WTC11 (cell line): ENCODE results near the gene CFAP157. TPM values are rescaled to one million over a fixed set of nuclear protein-coding genes. Genes with fewer than 3 reads are reported as not detected.

Experiments used
- ATAC-seq: fragments of 200-7000 bp; cut with Tn5 transposase; 2 replicates; pipeline ENCODE4 v1.10.0; 2021; ENCODE audit warnings: mild to moderate bottlenecking, moderate library complexity
- CTCF ChIA-PET: fragments of 300-600 bp; sonication (Branson Sonifier 250); formaldehyde crosslinking; loops from one replicate; lab custom pipeline; 2021; ENCODE audit warnings: antibody characterized with exemption; lab: Charles Lee
- POLR2A ChIA-PET: fragments of 350-600 bp; sonication (Branson Sonifier 250); formaldehyde crosslinking; loops from one replicate; lab custom pipeline; 2021; ENCODE audit warnings: antibody characterized with exemption; lab: Charles Lee
- DNase-seq: peaks from one replicate; pipeline ENCODE4 v3.0.0; 2021; ENCODE audit warnings: low spot score
- H3K27ac Mint-ChIP-seq: 2 replicates; pipeline ENCODE4 v1.8.0; 2021; ENCODE audit warnings: mixed read lengths
- H3K27me3 Mint-ChIP-seq: 2 replicates; pipeline ENCODE4 v1.8.0; 2021; ENCODE audit warnings: low read depth, mild to moderate bottlenecking, moderate library complexity, mixed read lengths
- H3K36me3 Mint-ChIP-seq: 2 replicates; pipeline ENCODE4 v1.8.0; 2021; ENCODE audit warnings: mixed read lengths
- H3K4me1 Mint-ChIP-seq: 2 replicates; pipeline ENCODE4 v1.8.0; 2022; ENCODE audit warnings: mixed read lengths
- H3K4me3 Mint-ChIP-seq: 2 replicates; pipeline ENCODE4 v1.8.0; 2021; ENCODE audit warnings: mild to moderate bottlenecking, moderate library complexity, mixed read lengths
- H3K9me3 Mint-ChIP-seq: 2 replicates; pipeline ENCODE4 v1.8.0; 2021; ENCODE audit warnings: mixed read lengths
- CBFB ChIP-seq: sonication (generic); formaldehyde crosslinking; IDR thresholded peaks from 2 replicates; pipeline ENCODE4 v1.8.1; 2022; ENCODE audit warnings: mild to moderate bottlenecking, low read depth, missing genetic modification reagents
- CREM ChIP-seq: sonication (generic); formaldehyde crosslinking; IDR thresholded peaks from 2 replicates; pipeline ENCODE4 v1.8.1; 2022; ENCODE audit warnings: mild to moderate bottlenecking, missing genetic modification reagents, moderate library complexity
- ESRRA ChIP-seq: sonication (generic); formaldehyde crosslinking; IDR thresholded peaks from 2 replicates; pipeline ENCODE4 v1.8.1; 2022; ENCODE audit warnings: mild to moderate bottlenecking, missing genetic modification reagents, borderline replicate concordance
- FOXJ3 ChIP-seq: sonication (generic); formaldehyde crosslinking; IDR thresholded peaks from 2 replicates; pipeline ENCODE4 v1.9.0; 2021; ENCODE audit warnings: missing genetic modification reagents, mild to moderate bottlenecking, borderline replicate concordance
- GRHL2 ChIP-seq: fragments of 250-450 bp; sonication (Bioruptor Pico); IDR thresholded peaks from 2 replicates; pipeline ENCODE4 v1.8.0; 2022; ENCODE audit warnings: mild to moderate bottlenecking, moderate library complexity; ENCODE audit not compliant: insufficient replicate concordance, severe bottlenecking
- GTF2I ChIP-seq: fragments of 250-450 bp; sonication (Bioruptor Pico); conservative IDR thresholded peaks from 2 replicates; pipeline ENCODE4 v1.4.0; 2021; ENCODE audit warnings: mild to moderate bottlenecking
- JUN ChIP-seq: sonication (generic); formaldehyde crosslinking; IDR thresholded peaks from 2 replicates; pipeline ENCODE4 v1.8.0; 2023; ENCODE audit warnings: mild to moderate bottlenecking, missing genetic modification reagents
- KAT7 ChIP-seq: sonication (generic); formaldehyde crosslinking; IDR thresholded peaks from 2 replicates; pipeline ENCODE4 v1.8.1; 2023; ENCODE audit warnings: missing genetic modification reagents, mild to moderate bottlenecking, borderline replicate concordance
- NFE2L1 ChIP-seq: sonication (generic); formaldehyde crosslinking; IDR thresholded peaks from 2 replicates; pipeline ENCODE4 v1.8.1; 2023; ENCODE audit warnings: missing genetic modification reagents
- NR1H2 ChIP-seq: sonication (generic); formaldehyde crosslinking; IDR thresholded peaks from 2 replicates; pipeline ENCODE4 v1.9.0; 2021; ENCODE audit warnings: mild to moderate bottlenecking, moderate library complexity, missing genetic modification reagents
- NR3C1 ChIP-seq: sonication (generic); formaldehyde crosslinking; conservative IDR thresholded peaks from 2 replicates; pipeline ENCODE4 v1.8.1; 2023; ENCODE audit warnings: low read depth, mild to moderate bottlenecking, missing genetic modification reagents
- SMAD3 ChIP-seq: sonication (generic); formaldehyde crosslinking; IDR thresholded peaks from 2 replicates; pipeline ENCODE4 v1.8.0; 2022; ENCODE audit warnings: missing genetic modification reagents, mild to moderate bottlenecking, borderline replicate concordance
- SP1 ChIP-seq: sonication (generic); formaldehyde crosslinking; conservative IDR thresholded peaks from 2 replicates; pipeline ENCODE4 v1.8.1; 2022; ENCODE audit warnings: missing genetic modification reagents
- TEAD4 ChIP-seq: sonication (generic); formaldehyde crosslinking; IDR thresholded peaks from 2 replicates; pipeline ENCODE4 v1.8.0; 2022; ENCODE audit warnings: mild to moderate bottlenecking, missing genetic modification reagents
- ZBTB21 ChIP-seq: sonication (generic); formaldehyde crosslinking; IDR thresholded peaks from 2 replicates; pipeline ENCODE4 v1.8.1; 2023; ENCODE audit warnings: mild to moderate bottlenecking, missing genetic modification reagents, borderline replicate concordance
- ZNF121 ChIP-seq: sonication (generic); formaldehyde crosslinking; IDR thresholded peaks from 2 replicates; pipeline ENCODE4 v1.8.0; 2023; ENCODE audit warnings: missing genetic modification reagents
- ZNF138 ChIP-seq: sonication (generic); formaldehyde crosslinking; conservative IDR thresholded peaks from 2 replicates; pipeline ENCODE4 v1.8.1; 2022; ENCODE audit warnings: mild to moderate bottlenecking, moderate library complexity, missing genetic modification reagents
- ZNF317 ChIP-seq: sonication (generic); formaldehyde crosslinking; IDR thresholded peaks from 2 replicates; pipeline ENCODE4 v1.8.1; 2023; ENCODE audit warnings: low read depth, mild to moderate bottlenecking, moderate library complexity, missing genetic modification reagents, borderline replicate concordance
- ZNF416 ChIP-seq: fragments of 250-450 bp; sonication (Bioruptor Pico); IDR thresholded peaks from 2 replicates; pipeline ENCODE4 v1.9.0; 2021; ENCODE audit warnings: mild to moderate bottlenecking, inconsistent platforms
- total RNA-seq: library from RNA; stranded (reverse); gene quantifications from 3 replicates; pipeline ENCODE4 v1.2.3, GENCODE V29; 2021
- TF ChIP-seq, protein P1 (sequence below): sonication (generic); formaldehyde crosslinking; IDR thresholded peaks from 2 replicates; pipeline ENCODE4 v1.8.1; 2023; ENCODE audit warnings: mild to moderate bottlenecking, missing genetic modification reagents, moderate library complexity
- TF ChIP-seq, protein P2 (sequence below): sonication (generic); formaldehyde crosslinking; IDR thresholded peaks from 2 replicates; pipeline ENCODE4 v1.8.1; 2022; ENCODE audit warnings: mild to moderate bottlenecking, moderate library complexity, missing genetic modification reagents
- TF ChIP-seq, protein P3 (sequence below): sonication (generic); formaldehyde crosslinking; IDR thresholded peaks from 2 replicates; pipeline ENCODE4 v1.8.0; 2022; ENCODE audit warnings: mild to moderate bottlenecking, missing genetic modification reagents
- TF ChIP-seq, protein P4 (sequence below): sonication (generic); formaldehyde crosslinking; IDR thresholded peaks from 2 replicates; pipeline ENCODE4 v1.8.0; 2023; ENCODE audit warnings: missing genetic modification reagents, mild to moderate bottlenecking, borderline replicate concordance

Gene CFAP157
- total RNA-seq, 1 experiment from 2014 or later = 0.22 TPM

DNA sequence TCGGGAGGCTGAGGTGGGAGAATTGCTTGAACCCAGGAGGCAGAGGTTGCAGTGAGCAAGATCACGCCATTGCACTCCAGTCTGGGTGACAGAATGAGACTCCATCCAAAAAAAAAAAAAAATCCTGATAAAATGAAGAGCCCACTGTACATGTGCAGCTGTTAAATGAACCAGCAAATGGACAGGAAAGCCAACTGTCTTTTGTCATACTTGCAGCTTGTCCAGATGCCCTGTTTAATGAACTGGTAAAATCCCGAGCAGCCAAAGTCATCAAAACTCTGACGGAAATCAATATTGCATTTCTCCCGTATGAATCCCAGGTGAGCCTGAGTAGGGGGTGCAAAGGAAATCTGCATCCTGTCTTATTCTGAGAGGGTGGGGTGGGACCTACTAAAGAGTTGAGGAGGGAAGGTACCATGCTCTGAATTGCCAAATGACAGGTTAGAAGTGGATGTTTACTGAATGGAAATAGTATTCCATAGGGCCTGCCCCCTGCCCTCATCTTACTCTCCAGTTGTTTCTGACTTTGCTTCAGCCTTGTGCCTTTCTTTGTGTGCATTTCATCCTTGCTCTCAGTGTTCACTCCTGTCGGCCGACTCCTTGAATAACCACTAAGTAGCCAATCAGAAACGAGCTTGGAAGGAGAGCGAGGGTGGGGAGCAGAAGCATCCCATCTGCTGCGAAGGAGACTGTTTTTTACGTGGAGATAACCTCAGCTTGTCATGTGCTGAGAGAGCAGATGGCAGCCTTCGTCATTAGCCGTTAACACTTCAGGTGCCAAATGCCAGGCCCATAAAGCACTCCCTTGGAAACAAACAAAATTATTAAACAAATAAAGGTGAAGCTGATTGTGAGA lies 45.7 kb upstream of the CFAP157 start (continued):
- TF ChIP-seq, protein P1, sequence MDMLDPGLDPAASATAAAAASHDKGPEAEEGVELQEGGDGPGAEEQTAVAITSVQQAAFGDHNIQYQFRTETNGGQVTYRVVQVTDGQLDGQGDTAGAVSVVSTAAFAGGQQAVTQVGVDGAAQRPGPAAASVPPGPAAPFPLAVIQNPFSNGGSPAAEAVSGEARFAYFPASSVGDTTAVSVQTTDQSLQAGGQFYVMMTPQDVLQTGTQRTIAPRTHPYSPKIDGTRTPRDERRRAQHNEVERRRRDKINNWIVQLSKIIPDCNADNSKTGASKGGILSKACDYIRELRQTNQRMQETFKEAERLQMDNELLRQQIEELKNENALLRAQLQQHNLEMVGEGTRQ = no peak
- TF ChIP-seq, protein P2, sequence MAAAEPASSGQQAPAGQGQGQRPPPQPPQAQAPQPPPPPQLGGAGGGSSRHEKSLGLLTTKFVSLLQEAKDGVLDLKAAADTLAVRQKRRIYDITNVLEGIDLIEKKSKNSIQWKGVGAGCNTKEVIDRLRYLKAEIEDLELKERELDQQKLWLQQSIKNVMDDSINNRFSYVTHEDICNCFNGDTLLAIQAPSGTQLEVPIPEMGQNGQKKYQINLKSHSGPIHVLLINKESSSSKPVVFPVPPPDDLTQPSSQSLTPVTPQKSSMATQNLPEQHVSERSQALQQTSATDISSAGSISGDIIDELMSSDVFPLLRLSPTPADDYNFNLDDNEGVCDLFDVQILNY (CRISPR knock-in tag) = no peak
- no peak for TF ChIP-seq ZNF317
- TF ChIP-seq ZNF138 = no peak
- TF ChIP-seq GTF2I (CRISPR knock-in tag) = no peak
- TF ChIP-seq ZNF121 (CRISPR knock-in tag) = no peak
- no peak for TF ChIP-seq JUN (CRISPR knock-in tag)
- no peak for TF ChIP-seq NFE2L1
- TF ChIP-seq NR3C1 (CRISPR knock-in tag) = no peak
- TF ChIP-seq ZNF416 (CRISPR knock-in tag) = no peak
- no peak for TF ChIP-seq ZBTB21 (CRISPR knock-in tag)

DNA sequence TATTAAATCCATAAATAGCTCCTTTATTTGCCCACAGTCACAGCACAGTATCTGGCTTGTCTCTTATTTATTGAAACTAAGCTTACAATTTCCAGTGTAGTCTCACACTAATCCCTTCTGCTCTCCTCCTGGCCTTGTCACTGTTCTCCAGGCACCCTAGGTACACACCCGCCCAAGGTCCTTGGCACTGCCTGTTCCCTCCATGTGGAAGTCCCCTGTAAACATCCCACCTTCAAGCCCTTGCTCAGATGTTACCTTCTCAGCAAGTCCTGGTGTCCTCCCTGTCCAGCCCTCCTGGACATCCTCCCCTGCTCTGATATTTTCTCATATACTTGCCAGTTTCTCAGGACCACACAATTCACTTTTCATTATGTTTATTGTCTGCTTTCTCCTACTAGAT lies 44.2 kb upstream of the CFAP157 start:
- H3K27me3 Mint-ChIP-seq = no peaks in the 10 kb centered on the region
- DNase-seq (no peak), ATAC-seq (no peak)
- POLR2A ChIA-PET = no interaction called here
- peak overlapping the region; percentile 62 for H3K27ac Mint-ChIP-seq
- H3K36me3 Mint-ChIP-seq = peaks cover 20% of the 10 kb centered on the region
- H3K4me1 Mint-ChIP-seq = peaks cover 6% of the 10 kb centered on the region
- no peak overlapping the region for H3K4me3 Mint-ChIP-seq
- no peaks in the 10 kb centered on the region for H3K9me3 Mint-ChIP-seq
- TF ChIP-seq CREM (CRISPR knock-in tag) (no peak), FOXJ3 (CRISPR knock-in tag) (no peak), NR1H2 (CRISPR knock-in tag) (no peak), ZNF121 (CRISPR knock-in tag) (no peak), SMAD3 (CRISPR knock-in tag) (no peak), ESRRA (CRISPR knock-in tag) (no peak), SP1 (CRISPR knock-in tag) (no peak), TEAD4 (CRISPR knock-in tag) (no peak), GTF2I (CRISPR knock-in tag) (no peak), CBFB (CRISPR knock-in tag) (no peak), GRHL2 (CRISPR knock-in tag) (no peak), KAT7 (CRISPR knock-in tag) (no peak), ZNF138 (no peak)
- TF ChIP-seq, protein P3, sequence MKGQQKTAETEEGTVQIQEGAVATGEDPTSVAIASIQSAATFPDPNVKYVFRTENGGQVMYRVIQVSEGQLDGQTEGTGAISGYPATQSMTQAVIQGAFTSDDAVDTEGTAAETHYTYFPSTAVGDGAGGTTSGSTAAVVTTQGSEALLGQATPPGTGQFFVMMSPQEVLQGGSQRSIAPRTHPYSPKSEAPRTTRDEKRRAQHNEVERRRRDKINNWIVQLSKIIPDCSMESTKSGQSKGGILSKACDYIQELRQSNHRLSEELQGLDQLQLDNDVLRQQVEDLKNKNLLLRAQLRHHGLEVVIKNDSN = no peak
- TF ChIP-seq, protein P4, sequence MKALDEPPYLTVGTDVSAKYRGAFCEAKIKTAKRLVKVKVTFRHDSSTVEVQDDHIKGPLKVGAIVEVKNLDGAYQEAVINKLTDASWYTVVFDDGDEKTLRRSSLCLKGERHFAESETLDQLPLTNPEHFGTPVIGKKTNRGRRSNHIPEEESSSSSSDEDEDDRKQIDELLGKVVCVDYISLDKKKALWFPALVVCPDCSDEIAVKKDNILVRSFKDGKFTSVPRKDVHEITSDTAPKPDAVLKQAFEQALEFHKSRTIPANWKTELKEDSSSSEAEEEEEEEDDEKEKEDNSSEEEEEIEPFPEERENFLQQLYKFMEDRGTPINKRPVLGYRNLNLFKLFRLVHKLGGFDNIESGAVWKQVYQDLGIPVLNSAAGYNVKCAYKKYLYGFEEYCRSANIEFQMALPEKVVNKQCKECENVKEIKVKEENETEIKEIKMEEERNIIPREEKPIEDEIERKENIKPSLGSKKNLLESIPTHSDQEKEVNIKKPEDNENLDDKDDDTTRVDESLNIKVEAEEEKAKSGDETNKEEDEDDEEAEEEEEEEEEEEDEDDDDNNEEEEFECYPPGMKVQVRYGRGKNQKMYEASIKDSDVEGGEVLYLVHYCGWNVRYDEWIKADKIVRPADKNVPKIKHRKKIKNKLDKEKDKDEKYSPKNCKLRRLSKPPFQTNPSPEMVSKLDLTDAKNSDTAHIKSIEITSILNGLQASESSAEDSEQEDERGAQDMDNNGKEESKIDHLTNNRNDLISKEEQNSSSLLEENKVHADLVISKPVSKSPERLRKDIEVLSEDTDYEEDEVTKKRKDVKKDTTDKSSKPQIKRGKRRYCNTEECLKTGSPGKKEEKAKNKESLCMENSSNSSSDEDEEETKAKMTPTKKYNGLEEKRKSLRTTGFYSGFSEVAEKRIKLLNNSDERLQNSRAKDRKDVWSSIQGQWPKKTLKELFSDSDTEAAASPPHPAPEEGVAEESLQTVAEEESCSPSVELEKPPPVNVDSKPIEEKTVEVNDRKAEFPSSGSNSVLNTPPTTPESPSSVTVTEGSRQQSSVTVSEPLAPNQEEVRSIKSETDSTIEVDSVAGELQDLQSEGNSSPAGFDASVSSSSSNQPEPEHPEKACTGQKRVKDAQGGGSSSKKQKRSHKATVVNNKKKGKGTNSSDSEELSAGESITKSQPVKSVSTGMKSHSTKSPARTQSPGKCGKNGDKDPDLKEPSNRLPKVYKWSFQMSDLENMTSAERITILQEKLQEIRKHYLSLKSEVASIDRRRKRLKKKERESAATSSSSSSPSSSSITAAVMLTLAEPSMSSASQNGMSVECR (CRISPR knock-in tag) = no peak
- TF ChIP-seq, all 79 proteins: peak for 0
- CTCF ChIA-PET = no interaction called here
